NB4 (cell line): ENCODE measurements around the gene CABLES2.

Source experiments
- POLR2A ChIP-seq: IDR thresholded peaks from 2 replicates; pipeline ENCODE4 v1.6.1; 2011; ENCODE audit warnings: mild to moderate bottlenecking; ENCODE audit not compliant: insufficient read length; ENCODE audit errors: extremely low read depth
- TF ChIP-seq, protein P1 (sequence below): IDR thresholded peaks from one replicate; pipeline ENCODE4 v1.5.1; 2012; ENCODE audit warnings: low read depth, low read length
- TF ChIP-seq, protein P2 (sequence below): IDR thresholded peaks from 2 replicates; pipeline ENCODE4 v1.6.1; 2011; ENCODE audit warnings: low read depth, low read length

DNA sequence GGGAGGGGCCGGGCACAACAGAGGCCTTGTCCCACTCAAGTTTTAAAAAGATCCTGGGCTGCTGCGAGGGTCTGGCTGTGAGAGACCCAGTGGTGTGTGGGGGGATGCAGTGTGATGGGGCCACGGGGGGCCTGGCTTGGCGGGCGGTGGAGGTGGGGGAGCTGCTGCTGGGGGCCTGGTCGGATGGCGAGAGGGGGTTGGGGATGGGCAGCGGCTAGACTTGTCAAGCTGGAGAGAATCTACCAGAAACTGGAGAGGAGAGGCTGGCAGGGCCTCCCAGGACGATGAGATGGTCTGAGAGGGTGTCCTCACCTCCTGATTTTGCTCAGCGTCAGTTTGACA lies 15.0 kb downstream of the CABLES2 start:
- no peak for TF ChIP-seq POLR2A
- TF ChIP-seq, protein P1, sequence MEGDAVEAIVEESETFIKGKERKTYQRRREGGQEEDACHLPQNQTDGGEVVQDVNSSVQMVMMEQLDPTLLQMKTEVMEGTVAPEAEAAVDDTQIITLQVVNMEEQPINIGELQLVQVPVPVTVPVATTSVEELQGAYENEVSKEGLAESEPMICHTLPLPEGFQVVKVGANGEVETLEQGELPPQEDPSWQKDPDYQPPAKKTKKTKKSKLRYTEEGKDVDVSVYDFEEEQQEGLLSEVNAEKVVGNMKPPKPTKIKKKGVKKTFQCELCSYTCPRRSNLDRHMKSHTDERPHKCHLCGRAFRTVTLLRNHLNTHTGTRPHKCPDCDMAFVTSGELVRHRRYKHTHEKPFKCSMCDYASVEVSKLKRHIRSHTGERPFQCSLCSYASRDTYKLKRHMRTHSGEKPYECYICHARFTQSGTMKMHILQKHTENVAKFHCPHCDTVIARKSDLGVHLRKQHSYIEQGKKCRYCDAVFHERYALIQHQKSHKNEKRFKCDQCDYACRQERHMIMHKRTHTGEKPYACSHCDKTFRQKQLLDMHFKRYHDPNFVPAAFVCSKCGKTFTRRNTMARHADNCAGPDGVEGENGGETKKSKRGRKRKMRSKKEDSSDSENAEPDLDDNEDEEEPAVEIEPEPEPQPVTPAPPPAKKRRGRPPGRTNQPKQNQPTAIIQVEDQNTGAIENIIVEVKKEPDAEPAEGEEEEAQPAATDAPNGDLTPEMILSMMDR: no peak
- TF ChIP-seq, protein P2, sequence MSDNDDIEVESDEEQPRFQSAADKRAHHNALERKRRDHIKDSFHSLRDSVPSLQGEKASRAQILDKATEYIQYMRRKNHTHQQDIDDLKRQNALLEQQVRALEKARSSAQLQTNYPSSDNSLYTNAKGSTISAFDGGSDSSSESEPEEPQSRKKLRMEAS: no peak
